Coronary artery (tissue), 2 donors: ENCODE results near the gene ISM1.

ENCODE experiments used
- DNase-seq: peaks from one replicate; pipeline ENCODE4 v3.0.0-alpha.2; 2017; ENCODE audit warnings: low spot score
- H3K27ac ChIP-seq, 2 donors: fragments of 200-600 bp; sonication (generic); one replicate each; pipeline ENCODE4 v1.5.1; 2016 to 2019
- H3K4me3 ChIP-seq: fragments of 200-600 bp; sonication (generic); 2 replicates; pipeline ENCODE4 v1.5.1; 2016; ENCODE audit warnings: mild to moderate bottlenecking, moderate library complexity
- CTCF ChIP-seq: fragments of 200-600 bp; sonication (generic); IDR thresholded peaks from one replicate; pipeline ENCODE4 v1.5.1; 2019; ENCODE audit warnings: antibody characterized with exemption

Gene ISM1

GRCh38 chr20:13271098-13271497, 50.0 kb downstream of the ISM1 start:
- DNase-seq: no peak
- H3K4me3 ChIP-seq: no peak overlapping the region
- H3K27ac ChIP-seq: no peak overlapping the region
- no peak for TF ChIP-seq CTCF

DNA sequence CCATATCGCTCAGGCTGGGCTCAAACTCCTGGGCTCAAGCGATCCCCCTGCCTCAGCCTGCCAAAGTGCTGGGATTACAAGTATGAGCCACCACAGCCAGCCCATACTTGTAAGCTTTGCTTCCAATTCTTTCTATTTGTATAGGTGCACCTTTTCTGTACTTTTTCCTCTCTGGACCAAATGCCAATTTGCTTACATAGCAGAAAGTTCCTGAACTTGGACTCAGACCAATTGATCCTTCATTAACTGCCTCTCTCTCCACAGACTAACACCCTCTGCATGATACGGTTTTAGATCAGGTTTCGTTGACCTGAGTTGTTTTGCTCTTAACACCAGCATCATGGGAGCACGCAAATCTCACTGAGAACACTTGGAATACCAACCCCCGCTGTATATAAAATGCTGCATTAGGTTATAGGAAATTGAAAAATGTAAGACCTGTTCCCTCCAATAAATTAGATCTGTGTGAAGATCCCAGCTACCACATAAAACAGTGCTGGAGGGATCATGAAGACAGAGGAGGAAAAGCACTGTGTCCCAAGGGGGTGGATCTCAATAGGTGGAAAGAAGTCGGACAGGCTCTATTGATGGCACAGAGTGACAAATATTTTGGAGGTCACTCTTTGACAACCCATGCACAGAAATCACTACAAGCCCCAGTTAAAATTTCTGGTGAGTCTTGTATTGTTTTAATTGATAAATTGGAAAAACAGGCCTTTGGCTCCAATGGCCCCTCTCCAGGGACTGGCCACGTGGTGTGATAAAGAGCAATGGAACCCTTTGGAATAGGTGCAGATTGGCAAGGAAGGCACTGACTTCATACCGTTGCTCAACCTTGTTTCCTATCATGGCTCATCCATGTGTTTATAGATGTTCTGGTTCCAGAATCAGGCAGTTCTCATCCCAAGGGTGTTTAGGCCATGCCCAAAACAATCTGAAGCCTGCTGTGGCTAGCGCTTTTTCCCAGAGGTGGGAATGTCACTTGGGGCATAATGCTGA, 51.2 kb downstream of the ISM1 start:
- no peak for TF ChIP-seq CTCF
- H3K27ac ChIP-seq: peak overlapping the region in 1 of 2 donors; percentile 3
- H3K4me3 ChIP-seq: no peak overlapping the region
- DNase-seq: no peak

DNA sequence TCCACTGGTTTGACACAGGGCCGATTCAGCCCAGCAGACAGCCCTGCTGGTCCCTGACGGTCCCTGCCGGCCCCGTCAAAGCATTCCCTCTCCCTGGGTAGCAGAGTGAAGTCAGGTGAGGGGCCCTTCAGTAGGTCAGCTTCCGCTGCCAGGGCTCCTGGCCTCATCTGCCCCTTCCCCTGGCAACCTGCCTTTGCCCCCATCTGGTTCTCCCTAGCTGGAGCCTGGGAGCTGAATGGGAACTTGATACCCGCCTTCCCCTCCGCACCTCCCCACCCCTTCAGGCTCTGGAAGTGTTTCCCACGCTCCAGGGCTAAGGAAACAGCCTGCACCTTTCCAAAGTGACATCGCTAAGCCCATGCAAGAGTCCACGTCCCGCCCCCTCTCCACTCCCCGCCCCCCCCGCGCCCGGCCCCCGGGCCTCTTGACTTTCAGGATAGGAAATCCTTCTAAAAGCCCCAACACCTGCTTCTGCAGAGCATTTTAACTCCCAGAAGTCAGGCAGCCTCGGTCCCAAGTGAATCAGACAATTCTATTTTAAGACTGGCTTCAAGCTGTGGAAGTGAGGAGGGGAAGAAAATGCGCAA, 53.3 kb downstream of the ISM1 start:
- DNase-seq: no peak
- H3K27ac ChIP-seq: no peak overlapping the region
- H3K4me3 ChIP-seq: no peak overlapping the region
- TF ChIP-seq CTCF: no peak

GRCh38 chr20:13276945-13277541, 56.0 kb downstream of the ISM1 start:
- no peak overlapping the region for H3K4me3 ChIP-seq
- no peak for DNase-seq
- H3K27ac ChIP-seq: peak overlapping the region in 1 of 2 donors; percentile 76
- no peak for TF ChIP-seq CTCF

- no peak for DNase-seq
- TF ChIP-seq CTCF: no peak
- peak overlapping the region in 1 of 2 donors; percentile 73 for H3K27ac ChIP-seq
- H3K4me3 ChIP-seq: no peak overlapping the region
These were observed 56.7 kb downstream of the ISM1 start for GRCh38 chr20:13277663-13278295.

DNA sequence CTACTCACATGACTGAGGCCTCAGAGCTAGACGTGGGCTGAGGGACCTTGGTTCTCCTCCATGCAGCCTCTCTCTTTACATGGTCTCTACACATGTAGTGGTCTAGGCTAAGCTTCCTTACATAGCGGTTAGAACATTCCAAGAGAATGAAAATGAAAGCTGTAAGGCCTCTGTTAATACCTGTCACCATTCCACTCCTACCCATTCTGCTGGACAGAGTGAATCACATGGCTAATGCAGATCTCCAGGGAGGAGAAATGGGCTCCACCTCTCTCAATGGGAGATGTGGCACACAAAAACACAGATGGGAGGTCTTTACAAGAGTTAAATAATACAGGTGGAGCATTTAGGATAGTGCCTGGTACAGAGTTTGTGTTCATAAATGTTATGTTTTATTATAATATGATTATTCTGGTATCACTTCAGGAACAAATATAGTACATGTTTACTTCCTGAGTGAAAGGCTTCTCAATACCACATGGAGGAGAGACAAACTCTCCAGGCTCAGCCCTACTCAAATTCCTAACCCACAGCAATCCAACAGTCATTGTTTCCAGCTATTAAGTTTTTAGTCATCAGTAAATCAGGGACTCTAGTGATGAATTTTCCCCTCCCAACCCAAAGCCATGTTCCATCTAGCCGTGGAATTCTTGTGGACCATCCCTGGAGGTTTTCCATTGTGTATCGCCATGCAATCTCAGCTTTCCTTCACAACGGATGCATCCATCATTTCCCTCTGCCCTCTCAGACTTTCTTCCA, 57.9 kb downstream of the ISM1 start:
- no peak for TF ChIP-seq CTCF
- Histone ChIP-seq H3K4me3 (no peak overlapping the region), H3K27ac (peak overlapping the region in 1 of 2 donors; percentile 43)
- DNase-seq: no peak
